A549 (cell line): ENCODE data around the gene SH3RF2.

ENCODE experiments used
- CEBPB ChIP-seq, 2 experiments: fragments of >200 bp in 1 of 2; sonication (Bioruptor Twin) in 1 of 2; formaldehyde crosslinking in 1 of 2; IDR thresholded peaks; 2 replicates each; pipeline ENCODE4 v1.6.1; 2012 to 2016
- EP300 ChIP-seq, 2 experiments: fragments of >200 bp; sonication (Bioruptor Twin); formaldehyde crosslinking; IDR thresholded peaks; 2 replicates in 1 of 2; 3 replicates in 1 of 2; pipeline ENCODE4 v1.6.1; 2016 to 2017
- FOXS1 ChIP-seq: fragments of 250-450 bp; sonication (Bioruptor Pico); IDR thresholded peaks from 2 replicates; pipeline ENCODE4 v1.5.0; 2020; ENCODE audit warnings: mild to moderate bottlenecking, moderate library complexity
- HOXA7 ChIP-seq: fragments of 250-450 bp; sonication (Bioruptor Pico); IDR thresholded peaks from 2 replicates; pipeline ENCODE4 v1.5.0; 2020; ENCODE audit warnings: mild to moderate bottlenecking, moderate library complexity
- POLR2A ChIP-seq: IDR thresholded peaks from 2 replicates; pipeline ENCODE4 v1.6.1; 2012; ENCODE audit warnings: mild to moderate bottlenecking, low read length
- SREBF2 ChIP-seq: fragments of 450-650 bp; IDR thresholded peaks from 2 replicates; pipeline ENCODE4 v1.6.1; 2014; ENCODE audit warnings: mild to moderate bottlenecking, moderate library complexity
- ZC3H11A ChIP-seq: fragments of 450-650 bp; IDR thresholded peaks from 2 replicates; pipeline ENCODE4 v1.6.1; 2014; ENCODE audit warnings: antibody characterized with exemption, mild to moderate bottlenecking
- TF ChIP-seq, protein P1 (sequence below): fragments of >200 bp; sonication (Bioruptor Twin); formaldehyde crosslinking; IDR thresholded peaks from 3 replicates; pipeline ENCODE4 v1.5.1; 2016
- TF ChIP-seq, protein P2 (sequence below): fragments of 450-650 bp; IDR thresholded peaks from 2 replicates; pipeline ENCODE4 v1.6.1; 2014; ENCODE audit warnings: antibody characterized with exemption
- TF ChIP-seq, protein P3 (sequence below): fragments of 200-600 bp; sonication (generic); IDR thresholded peaks from 2 replicates; pipeline ENCODE4 v1.6.1; 2016; ENCODE audit warnings: antibody characterized with exemption, mild to moderate bottlenecking, moderate library complexity

DNA sequence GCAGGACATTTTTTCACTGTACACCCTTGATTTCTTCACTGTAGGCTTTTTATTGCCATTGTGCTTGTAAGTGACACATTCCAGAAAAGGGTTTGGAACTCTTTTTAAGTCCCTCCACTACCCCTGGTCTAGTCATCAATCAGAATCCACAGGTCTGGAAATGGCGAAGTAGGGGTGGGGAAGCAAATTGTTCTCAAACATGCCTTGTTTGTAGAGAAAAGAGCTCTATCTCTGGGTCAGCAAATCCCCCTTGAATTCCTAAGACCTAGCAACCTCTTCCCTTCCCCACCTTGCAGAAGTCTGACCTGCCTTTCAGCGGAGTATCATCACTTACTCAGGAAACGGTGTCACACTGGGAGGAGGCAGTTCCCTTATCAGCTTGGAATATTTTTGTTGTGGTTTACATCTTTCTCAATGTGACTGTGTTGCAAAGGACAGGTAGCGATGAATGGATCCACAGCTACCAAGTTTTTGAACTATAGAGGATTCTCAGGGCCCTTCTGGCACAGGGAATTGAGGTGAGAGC is 3.2 kb downstream of the SH3RF2 start:
- TF ChIP-seq, protein P1, sequence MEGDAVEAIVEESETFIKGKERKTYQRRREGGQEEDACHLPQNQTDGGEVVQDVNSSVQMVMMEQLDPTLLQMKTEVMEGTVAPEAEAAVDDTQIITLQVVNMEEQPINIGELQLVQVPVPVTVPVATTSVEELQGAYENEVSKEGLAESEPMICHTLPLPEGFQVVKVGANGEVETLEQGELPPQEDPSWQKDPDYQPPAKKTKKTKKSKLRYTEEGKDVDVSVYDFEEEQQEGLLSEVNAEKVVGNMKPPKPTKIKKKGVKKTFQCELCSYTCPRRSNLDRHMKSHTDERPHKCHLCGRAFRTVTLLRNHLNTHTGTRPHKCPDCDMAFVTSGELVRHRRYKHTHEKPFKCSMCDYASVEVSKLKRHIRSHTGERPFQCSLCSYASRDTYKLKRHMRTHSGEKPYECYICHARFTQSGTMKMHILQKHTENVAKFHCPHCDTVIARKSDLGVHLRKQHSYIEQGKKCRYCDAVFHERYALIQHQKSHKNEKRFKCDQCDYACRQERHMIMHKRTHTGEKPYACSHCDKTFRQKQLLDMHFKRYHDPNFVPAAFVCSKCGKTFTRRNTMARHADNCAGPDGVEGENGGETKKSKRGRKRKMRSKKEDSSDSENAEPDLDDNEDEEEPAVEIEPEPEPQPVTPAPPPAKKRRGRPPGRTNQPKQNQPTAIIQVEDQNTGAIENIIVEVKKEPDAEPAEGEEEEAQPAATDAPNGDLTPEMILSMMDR, result no peak
- TF ChIP-seq CEBPB (IDR thresholded peaks at IDR 0.05), result no peak
- TF ChIP-seq FOXS1 (CRISPR knock-in tag), result no peak
- TF ChIP-seq POLR2A, result no peak
- no peak for TF ChIP-seq ZC3H11A
- no peak for TF ChIP-seq HOXA7 (CRISPR knock-in tag)
- TF ChIP-seq, protein P2, sequence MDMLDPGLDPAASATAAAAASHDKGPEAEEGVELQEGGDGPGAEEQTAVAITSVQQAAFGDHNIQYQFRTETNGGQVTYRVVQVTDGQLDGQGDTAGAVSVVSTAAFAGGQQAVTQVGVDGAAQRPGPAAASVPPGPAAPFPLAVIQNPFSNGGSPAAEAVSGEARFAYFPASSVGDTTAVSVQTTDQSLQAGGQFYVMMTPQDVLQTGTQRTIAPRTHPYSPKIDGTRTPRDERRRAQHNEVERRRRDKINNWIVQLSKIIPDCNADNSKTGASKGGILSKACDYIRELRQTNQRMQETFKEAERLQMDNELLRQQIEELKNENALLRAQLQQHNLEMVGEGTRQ, result no peak
- TF ChIP-seq, protein P3, sequence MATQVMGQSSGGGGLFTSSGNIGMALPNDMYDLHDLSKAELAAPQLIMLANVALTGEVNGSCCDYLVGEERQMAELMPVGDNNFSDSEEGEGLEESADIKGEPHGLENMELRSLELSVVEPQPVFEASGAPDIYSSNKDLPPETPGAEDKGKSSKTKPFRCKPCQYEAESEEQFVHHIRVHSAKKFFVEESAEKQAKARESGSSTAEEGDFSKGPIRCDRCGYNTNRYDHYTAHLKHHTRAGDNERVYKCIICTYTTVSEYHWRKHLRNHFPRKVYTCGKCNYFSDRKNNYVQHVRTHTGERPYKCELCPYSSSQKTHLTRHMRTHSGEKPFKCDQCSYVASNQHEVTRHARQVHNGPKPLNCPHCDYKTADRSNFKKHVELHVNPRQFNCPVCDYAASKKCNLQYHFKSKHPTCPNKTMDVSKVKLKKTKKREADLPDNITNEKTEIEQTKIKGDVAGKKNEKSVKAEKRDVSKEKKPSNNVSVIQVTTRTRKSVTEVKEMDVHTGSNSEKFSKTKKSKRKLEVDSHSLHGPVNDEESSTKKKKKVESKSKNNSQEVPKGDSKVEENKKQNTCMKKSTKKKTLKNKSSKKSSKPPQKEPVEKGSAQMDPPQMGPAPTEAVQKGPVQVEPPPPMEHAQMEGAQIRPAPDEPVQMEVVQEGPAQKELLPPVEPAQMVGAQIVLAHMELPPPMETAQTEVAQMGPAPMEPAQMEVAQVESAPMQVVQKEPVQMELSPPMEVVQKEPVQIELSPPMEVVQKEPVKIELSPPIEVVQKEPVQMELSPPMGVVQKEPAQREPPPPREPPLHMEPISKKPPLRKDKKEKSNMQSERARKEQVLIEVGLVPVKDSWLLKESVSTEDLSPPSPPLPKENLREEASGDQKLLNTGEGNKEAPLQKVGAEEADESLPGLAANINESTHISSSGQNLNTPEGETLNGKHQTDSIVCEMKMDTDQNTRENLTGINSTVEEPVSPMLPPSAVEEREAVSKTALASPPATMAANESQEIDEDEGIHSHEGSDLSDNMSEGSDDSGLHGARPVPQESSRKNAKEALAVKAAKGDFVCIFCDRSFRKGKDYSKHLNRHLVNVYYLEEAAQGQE, result no peak
- no peak for TF ChIP-seq SREBF2
- TF ChIP-seq EP300 (IDR thresholded peaks at IDR 0.05), result no peak
